ENCODE data around the gene PEX14. TPM values are rescaled to one million over a fixed set of nuclear protein-coding genes. Genes with fewer than 3 reads are reported as not detected.

Gene PEX14
- polyA plus RNA-seq, 12 donors, result 9.3 to 22.8 (median 13.2) TPM; not detected in 1

DNA sequence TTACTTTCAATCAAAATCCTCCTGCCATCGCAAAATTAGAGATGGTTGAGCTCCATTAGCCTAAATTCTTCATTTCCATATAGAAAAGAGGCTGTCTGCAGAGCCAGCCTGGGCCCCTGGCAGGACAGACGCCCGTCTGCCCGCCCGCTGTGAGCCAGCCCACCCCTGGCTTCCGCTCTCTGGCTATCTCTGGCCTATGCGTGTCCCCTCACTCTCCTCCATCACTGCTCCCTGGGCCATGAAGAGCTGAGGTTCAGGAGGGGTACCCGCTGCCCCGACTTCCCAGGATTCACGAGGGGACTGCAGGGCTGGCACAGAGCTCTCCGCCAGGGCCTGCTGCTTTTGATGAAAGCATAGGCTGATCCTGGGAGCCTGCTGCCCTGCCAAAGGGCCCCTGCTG is 204.1 kb downstream of the PEX14 start:
- no peak for DNase-seq

DNA sequence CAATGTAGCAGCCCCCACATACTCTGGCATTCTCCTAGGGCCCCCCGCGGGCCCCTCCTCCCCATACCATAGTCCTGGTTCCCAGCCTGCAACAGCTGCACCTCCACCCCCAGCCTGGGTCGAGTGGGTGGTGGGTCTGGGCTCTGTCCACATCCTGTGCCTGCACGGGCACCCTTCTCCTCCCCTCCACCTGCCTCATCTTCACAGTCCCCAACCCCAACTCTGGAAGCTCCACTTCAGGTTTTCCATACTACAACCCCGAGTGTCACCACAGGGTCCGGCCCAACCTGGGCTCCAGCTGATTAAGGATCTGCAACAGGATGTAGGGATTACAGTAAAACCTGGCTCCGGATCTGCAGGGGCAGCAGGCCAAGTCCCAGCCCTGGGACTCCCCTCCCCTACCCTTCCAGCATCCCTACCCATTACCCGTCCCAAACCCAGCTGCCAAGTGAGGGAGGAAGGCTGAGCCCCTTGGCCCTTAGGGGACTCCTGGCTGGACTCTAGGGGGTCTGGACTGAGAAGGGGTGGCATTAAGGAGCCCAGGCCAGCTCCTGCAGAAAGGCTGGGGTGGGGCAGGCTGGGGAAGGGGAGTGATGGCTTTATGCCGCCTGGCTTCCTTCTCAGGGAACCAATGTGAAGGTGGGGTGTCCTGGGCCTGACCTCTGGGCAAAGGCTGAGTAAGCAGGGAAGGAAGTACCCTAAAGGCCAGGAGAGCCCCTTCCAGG is 204.9 kb downstream of the PEX14 start:
- peak; percentile 56 for DNase-seq

Other genes starting within 250 kb of the PEX14 start
- gene PGD, start 75.9 kb upstream of the PEX14 start, polyA plus RNA-seq (ENCODE audit: insufficient read length in 12 of 12), result 100 to 1,000 TPM in 8 of 12 donors, 10 to 100 TPM in 3, not detected in 1; 85.0 to 131 (median 109) TPM
- gene CENPS, start 44.5 kb upstream of the PEX14 start, polyA plus RNA-seq (ENCODE audit: insufficient read length in 12 of 12), result 10 to 100 TPM in 2 of 12 donors, 1 to 10 TPM in 8, not detected in 2; 5.4 to 12.4 (median 7.5) TPM
- 1 to 10 TPM in 7 of 12 donors, under 1 TPM in 3, not detected in 2; 0.38 to 1.8 (median 1.2) TPM for gene CORT, start 24.9 kb upstream of the PEX14 start, polyA plus RNA-seq (ENCODE audit: insufficient read length in 12 of 12)
- 10 to 100 TPM in 11 of 12 donors, not detected in 1; 14.4 to 35.7 (median 19.8) TPM for gene DFFA, start 2.4 kb upstream of the PEX14 start, polyA plus RNA-seq (ENCODE audit: insufficient read length in 12 of 12)

Measured in muscle of arm (tissue), 12 donors.